Subcutaneous abdominal adipose tissue (tissue), 5 donors: ENCODE results near the gene CTNND2.

ENCODE experiments used
- H3K27ac ChIP-seq: one replicate; pipeline ENCODE4 v1.7.0; 2013; ENCODE audit warnings: low read depth, mild to moderate bottlenecking, inconsistent platforms, low read length, moderate library complexity
- H3K27me3 ChIP-seq, 5 donors: one replicate each; pipeline ENCODE4 v1.7.0; 2013; ENCODE audit warnings: low read length in 5 of 5, inconsistent platforms in 1 of 5; ENCODE audit not compliant: control insufficient read depth in 5 of 5, insufficient read depth in 4 of 5
- H3K36me3 ChIP-seq, 5 donors: one replicate each; pipeline ENCODE4 v1.7.0; 2013; ENCODE audit warnings: low read length in 5 of 5; ENCODE audit not compliant: control insufficient read depth in 5 of 5, insufficient read depth in 5 of 5
- H3K4me1 ChIP-seq, 5 donors: one replicate each; pipeline ENCODE4 v1.7.0; 2013; ENCODE audit warnings: low read length in 5 of 5, mild to moderate bottlenecking in 3 of 5, moderate library complexity in 1 of 5; ENCODE audit not compliant: control insufficient read depth in 5 of 5, insufficient read depth in 5 of 5
- H3K4me3 ChIP-seq, 5 donors: one replicate each; pipeline ENCODE4 v1.7.0; 2013; ENCODE audit warnings: low read length in 5 of 5, low read depth in 1 of 5
- H3K9ac ChIP-seq, 5 donors: one replicate each; pipeline ENCODE4 v1.7.0; 2013; ENCODE audit warnings: low read length in 5 of 5, mild to moderate bottlenecking in 4 of 5, moderate library complexity in 3 of 5
- H3K9me3 ChIP-seq, 5 donors: one replicate each; pipeline ENCODE4 v1.7.0; 2013; ENCODE audit warnings: low read length in 5 of 5; ENCODE audit not compliant: control insufficient read depth in 5 of 5
- donor health status: healthy.
- donor health status: healthy.
- donor health status: healthy.
- donor health status: healthy.
- donor health status: healthy.

CTNND2 gene, protein sequence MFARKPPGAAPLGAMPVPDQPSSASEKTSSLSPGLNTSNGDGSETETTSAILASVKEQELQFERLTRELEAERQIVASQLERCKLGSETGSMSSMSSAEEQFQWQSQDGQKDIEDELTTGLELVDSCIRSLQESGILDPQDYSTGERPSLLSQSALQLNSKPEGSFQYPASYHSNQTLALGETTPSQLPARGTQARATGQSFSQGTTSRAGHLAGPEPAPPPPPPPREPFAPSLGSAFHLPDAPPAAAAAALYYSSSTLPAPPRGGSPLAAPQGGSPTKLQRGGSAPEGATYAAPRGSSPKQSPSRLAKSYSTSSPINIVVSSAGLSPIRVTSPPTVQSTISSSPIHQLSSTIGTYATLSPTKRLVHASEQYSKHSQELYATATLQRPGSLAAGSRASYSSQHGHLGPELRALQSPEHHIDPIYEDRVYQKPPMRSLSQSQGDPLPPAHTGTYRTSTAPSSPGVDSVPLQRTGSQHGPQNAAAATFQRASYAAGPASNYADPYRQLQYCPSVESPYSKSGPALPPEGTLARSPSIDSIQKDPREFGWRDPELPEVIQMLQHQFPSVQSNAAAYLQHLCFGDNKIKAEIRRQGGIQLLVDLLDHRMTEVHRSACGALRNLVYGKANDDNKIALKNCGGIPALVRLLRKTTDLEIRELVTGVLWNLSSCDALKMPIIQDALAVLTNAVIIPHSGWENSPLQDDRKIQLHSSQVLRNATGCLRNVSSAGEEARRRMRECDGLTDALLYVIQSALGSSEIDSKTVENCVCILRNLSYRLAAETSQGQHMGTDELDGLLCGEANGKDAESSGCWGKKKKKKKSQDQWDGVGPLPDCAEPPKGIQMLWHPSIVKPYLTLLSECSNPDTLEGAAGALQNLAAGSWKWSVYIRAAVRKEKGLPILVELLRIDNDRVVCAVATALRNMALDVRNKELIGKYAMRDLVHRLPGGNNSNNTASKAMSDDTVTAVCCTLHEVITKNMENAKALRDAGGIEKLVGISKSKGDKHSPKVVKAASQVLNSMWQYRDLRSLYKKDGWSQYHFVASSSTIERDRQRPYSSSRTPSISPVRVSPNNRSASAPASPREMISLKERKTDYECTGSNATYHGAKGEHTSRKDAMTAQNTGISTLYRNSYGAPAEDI (N-terminal part only)

DNA sequence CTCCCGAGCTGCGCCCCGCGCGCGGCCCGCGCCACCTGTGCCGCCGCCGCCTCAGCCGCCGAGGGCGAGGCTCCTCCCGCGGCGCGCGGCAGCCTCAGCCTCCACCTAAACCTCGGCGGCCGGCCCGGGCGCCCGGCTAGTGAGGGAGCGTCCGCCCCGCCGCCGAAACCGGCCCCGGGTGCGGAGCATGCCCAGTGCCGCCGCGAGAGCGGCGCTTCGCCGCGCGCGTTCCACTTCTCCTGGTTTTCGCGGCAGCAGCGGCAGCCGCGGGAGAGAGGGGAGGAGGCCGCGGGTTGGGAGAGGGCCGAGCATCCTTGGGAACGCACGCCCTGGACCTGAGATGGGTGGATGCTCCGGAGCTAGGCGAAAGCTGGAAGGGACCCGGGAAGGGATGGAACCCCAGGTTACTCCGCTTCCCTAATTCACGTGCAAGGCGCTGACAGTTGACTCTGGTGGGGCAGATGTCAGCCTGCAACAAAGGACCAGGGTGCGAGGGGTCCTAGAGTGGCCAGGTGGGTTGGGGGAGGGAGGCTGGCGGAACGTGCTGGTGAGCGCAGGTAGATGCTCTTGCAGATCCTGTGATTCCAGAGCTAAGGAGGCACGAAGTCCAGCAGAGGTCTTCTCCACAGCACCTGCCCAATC is at the start of gene CTNND2:
TSS of gene CTNND2 (minus strand) at position 182 of the 642 bp plus-strand sequence. CDS start 593 bp downstream, outside the sequence.
- Histone ChIP-seq H3K36me3 (no peaks in the 10 kb centered on the region), H3K27me3 (peaks cover 22 to 36% (median 30%) of the 10 kb centered on the region in 5 donors), H3K27ac (no peak within 1 kb of the TSS), H3K9ac (no peak within 1 kb of the TSS), H3K4me3 (peak within 1 kb of the TSS; percentile 19 to 52 (median 39)), H3K9me3 (no peaks in the 10 kb centered on the region), H3K4me1 (peaks cover 0 to 8% (median 4%) of the 10 kb centered on the region in 5 donors)

DNA sequence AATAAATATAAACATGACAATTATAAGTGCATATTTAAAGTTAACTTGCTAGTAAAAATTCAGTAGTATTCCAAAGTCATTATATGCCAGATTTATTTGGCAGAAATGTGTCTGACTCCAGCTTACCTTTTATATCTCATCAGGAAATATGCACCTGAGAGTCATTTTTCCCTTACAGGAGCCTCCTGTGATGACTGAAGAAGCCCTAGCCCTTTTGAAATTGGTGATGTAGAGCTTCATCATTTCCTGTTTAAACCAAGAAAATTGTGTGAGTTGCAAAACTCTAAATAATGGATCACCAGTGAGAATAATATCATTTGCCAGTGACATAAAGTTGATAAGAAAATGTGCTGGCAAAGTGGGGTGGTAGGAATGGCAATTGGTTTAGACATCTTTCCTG is 42.1 kb upstream of the CTNND2 start:
- Histone ChIP-seq H3K36me3 (no peaks in the 10 kb centered on the region), H3K4me1 (no peaks in the 10 kb centered on the region), H3K9ac (no peak overlapping the region), H3K4me3 (no peak overlapping the region), H3K27me3 (no peaks in the 10 kb centered on the region), H3K27ac (no peak overlapping the region), H3K9me3 (peaks cover 0 to 4% (median 0%) of the 10 kb centered on the region in 5 donors)

DNA sequence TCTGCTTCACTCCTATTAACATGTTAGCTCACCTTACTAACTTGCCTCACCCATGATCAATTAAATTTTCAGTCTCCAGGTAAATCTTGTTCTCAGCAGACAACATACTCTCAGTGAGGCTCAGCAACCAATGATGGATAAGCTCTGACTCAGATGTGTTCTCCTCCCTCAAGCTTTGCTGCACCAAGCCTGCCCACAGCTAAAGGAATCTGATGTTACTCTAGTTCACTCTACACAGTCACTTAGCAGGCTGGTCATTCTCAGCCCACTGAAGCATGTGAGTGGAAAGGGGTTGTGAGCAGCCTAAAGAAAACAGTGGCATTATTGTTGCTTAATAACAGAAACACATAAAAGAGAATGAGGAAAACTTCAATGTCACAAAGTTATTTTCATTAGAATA is 37.3 kb upstream of the CTNND2 start:
- no peak overlapping the region for H3K9ac ChIP-seq
- no peaks in the 10 kb centered on the region for H3K4me1 ChIP-seq
- no peak overlapping the region for H3K27ac ChIP-seq
- no peak overlapping the region for H3K4me3 ChIP-seq
- H3K27me3 ChIP-seq: no peaks in the 10 kb centered on the region
- no peaks in the 10 kb centered on the region for H3K36me3 ChIP-seq
- H3K9me3 ChIP-seq: peaks cover 0 to 4% (median 0%) of the 10 kb centered on the region in 5 donors

DNA sequence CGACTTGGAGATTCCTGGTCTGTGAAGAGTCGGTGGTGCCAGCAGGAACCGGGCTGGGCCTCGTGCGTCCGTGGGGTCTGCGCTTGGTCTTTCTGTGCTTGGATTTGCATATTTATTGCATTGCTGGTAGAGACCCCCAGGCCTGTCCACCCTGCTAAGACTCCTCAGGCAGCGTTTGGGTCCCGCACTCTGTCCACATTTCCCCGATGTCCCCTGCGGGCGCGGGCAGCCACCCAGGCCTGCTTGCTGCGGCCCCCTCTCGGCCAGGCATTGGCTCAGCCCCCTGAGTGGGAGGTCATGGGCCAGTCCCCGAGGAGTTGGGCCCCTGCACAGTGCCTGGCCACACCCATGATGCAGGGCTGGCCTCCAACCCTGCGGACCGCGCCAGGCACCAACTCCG is 27.4 kb upstream of the CTNND2 start:
- no peaks in the 10 kb centered on the region for H3K4me1 ChIP-seq
- H3K9me3 ChIP-seq: peaks cover 0 to 4% (median 0%) of the 10 kb centered on the region in 5 donors
- H3K4me3 ChIP-seq: no peak overlapping the region
- no peak overlapping the region for H3K9ac ChIP-seq
- no peak overlapping the region for H3K27ac ChIP-seq
- H3K36me3 ChIP-seq: no peaks in the 10 kb centered on the region
- H3K27me3 ChIP-seq: no peaks in the 10 kb centered on the region

DNA sequence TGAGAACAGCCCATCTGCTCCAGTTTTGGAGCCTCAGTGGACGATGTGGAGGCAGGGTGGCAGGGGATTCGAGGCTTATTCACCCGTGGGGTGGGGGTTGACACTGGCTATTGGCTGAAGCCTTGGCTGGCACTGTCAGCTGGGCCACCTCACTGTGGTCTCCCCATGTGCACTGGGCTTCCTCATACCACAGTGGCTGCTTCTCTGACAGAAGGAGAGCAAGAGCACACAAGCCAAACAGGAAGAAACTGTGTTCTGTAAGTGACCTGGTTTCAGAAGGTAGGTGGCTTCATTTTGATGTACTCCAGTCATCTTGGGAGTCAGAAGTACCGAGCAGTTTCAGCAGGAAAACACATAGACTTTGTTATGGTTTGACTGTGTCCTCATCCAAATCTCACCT is 24.7 kb upstream of the CTNND2 start:
- H3K36me3 ChIP-seq: no peaks in the 10 kb centered on the region
- H3K4me3 ChIP-seq: no peak overlapping the region
- no peaks in the 10 kb centered on the region for H3K27me3 ChIP-seq
- H3K9ac ChIP-seq: no peak overlapping the region
- no peak overlapping the region for H3K27ac ChIP-seq
- no peaks in the 10 kb centered on the region for H3K4me1 ChIP-seq
- peaks cover 0 to 4% (median 0%) of the 10 kb centered on the region in 5 donors for H3K9me3 ChIP-seq

DNA sequence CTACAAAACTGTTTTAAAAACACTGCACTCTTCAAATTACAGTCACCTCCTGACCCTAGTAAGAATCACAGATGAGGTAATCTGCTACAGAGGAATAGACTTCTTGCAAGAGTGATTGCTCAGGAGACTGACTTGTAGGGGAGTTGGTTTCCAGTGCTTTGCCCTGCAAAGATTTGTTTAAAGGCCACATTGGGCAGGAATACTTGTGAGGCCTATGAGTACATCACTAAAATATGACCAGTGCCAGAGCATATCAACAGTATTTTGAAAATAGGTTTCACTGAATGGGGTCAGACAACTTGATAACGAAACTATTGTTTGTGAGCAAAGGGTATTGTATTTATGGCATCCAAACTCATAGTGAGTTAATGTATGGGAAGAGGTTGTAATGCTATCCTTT is 21.5 kb upstream of the CTNND2 start:
- peaks cover 0 to 4% (median 0%) of the 10 kb centered on the region in 5 donors for H3K9me3 ChIP-seq
- H3K27me3 ChIP-seq: no peaks in the 10 kb centered on the region
- no peak overlapping the region for H3K9ac ChIP-seq
- no peaks in the 10 kb centered on the region for H3K4me1 ChIP-seq
- no peak overlapping the region for H3K4me3 ChIP-seq
- H3K27ac ChIP-seq: no peak overlapping the region
- no peaks in the 10 kb centered on the region for H3K36me3 ChIP-seq

DNA sequence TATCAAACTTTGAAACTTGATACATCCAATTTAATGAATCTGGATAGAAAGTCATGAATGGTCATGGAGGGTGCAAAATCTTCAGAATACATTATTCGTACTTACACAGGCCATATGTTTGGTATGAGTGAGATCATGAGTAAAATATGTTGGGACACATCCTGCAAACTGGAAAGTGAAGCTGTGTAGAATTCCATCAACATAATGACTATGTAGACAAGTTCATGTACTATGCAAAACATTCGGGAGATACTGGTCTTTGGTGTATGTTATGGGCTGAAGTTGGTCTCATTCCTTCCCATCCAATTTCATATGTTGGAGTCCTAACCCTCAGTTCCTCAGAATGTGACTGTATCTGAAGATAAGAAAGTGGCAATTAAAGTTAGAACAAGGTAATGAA is 18.1 kb upstream of the CTNND2 start:
- H3K27me3 ChIP-seq: no peaks in the 10 kb centered on the region
- H3K9me3 ChIP-seq: peaks cover 0 to 4% (median 0%) of the 10 kb centered on the region in 5 donors
- no peaks in the 10 kb centered on the region for H3K36me3 ChIP-seq
- H3K4me3 ChIP-seq: no peak overlapping the region
- H3K27ac ChIP-seq: no peak overlapping the region
- no peaks in the 10 kb centered on the region for H3K4me1 ChIP-seq
- H3K9ac ChIP-seq: no peak overlapping the region

DNA sequence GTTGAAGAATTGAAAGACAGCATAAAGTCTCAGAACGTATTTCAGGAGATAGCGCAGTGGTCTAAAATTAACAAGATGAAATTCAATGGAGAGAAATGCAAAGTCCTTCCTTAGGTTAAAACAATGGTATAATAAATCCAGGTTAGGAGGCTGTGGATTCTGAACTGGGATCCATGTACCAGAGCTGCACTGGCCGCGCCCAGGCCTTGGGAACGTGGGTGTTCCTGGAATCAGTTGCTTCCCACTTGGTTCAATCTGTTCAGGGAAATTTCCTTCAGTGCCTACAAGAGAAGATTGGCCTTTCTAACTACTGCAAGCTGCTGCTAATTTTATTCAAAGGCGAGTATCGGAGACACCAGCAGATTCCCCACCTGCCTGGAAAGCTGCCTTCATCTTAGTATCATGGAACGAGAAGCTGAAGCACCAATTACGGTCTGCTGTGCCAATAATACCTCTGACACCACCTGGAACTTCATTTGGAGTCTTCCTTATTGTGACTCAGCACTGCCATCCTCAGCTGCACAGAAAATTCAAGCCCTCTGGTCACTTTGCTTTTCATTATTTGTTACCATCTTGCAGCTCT is 14.3 kb upstream of the CTNND2 start:
- Histone ChIP-seq H3K36me3 (no peaks in the 10 kb centered on the region), H3K4me3 (no peak overlapping the region), H3K4me1 (no peaks in the 10 kb centered on the region), H3K27ac (no peak overlapping the region), H3K9me3 (peaks cover 0 to 4% (median 0%) of the 10 kb centered on the region in 5 donors), H3K27me3 (no peaks in the 10 kb centered on the region), H3K9ac (no peak overlapping the region)

DNA sequence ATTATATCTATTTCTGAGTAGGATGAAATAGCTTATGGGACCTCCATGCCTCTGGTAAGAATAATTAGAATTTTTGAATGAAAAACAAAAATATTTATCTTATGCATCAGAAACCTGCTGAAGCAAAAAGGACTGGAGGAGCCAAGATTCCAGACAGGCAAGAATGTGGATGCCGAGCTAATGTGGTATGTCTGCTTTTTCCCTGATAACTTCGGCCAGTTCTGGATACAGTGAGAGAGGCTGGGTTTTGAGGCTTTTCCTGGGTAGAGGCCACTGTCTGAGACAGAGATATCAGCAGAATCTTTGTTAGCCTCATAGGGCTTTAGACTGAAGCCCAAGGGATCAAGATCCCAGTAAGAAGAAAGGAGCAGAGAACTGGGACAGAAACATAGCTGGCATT is 5.2 kb upstream of the CTNND2 start:
- H3K4me1 ChIP-seq: peaks cover 0 to under 1% (median 0%) of the 10 kb centered on the region in 5 donors
- H3K27me3 ChIP-seq: peaks cover 9 to 16% (median 11%) of the 10 kb centered on the region in 5 donors
- H3K36me3 ChIP-seq: no peaks in the 10 kb centered on the region
- H3K27ac ChIP-seq: no peak overlapping the region
- H3K4me3 ChIP-seq: no peak overlapping the region
- H3K9ac ChIP-seq: no peak overlapping the region
- H3K9me3 ChIP-seq: peaks cover 0 to 7% (median 0%) of the 10 kb centered on the region in 5 donors
